Colonic mucosa (tissue), 4 donors: ENCODE results near the gene AGPAT3. TPM values are rescaled to one million over a fixed set of nuclear protein-coding genes. Genes with fewer than 3 reads are reported as not detected.

ENCODE experiments used
- DNase-seq: peaks from one replicate; pipeline ENCODE4 v3.0.0-alpha.2; 2020
- H3K27ac ChIP-seq: fragments of 200-600 bp; one replicate; pipeline ENCODE4 v1.8.0; 2021
- H3K27me3 ChIP-seq: fragments of 200-600 bp; one replicate; pipeline ENCODE4 v1.8.0; 2021
- H3K36me3 ChIP-seq: fragments of 200-600 bp; one replicate; pipeline ENCODE4 v1.8.0; 2021
- H3K4me1 ChIP-seq: fragments of 200-600 bp; one replicate; pipeline ENCODE4 v1.8.0; 2021; ENCODE audit warnings: mild to moderate bottlenecking
- H3K4me3 ChIP-seq: fragments of 200-600 bp; one replicate; pipeline ENCODE4 v1.8.0; 2021
- H3K9ac ChIP-seq, 2 donors: one replicate each; pipeline ENCODE4 v1.7.0; 2013; ENCODE audit warnings: control low read depth in 2 of 2, low read depth in 2 of 2, low read length in 2 of 2
- H3K9me3 ChIP-seq: fragments of 200-600 bp; one replicate; pipeline ENCODE4 v1.8.0; 2021
- CTCF ChIP-seq: fragments of 200-600 bp; IDR thresholded peaks from one replicate; pipeline ENCODE4 v1.8.0; 2022; ENCODE audit warnings: antibody characterized with exemption, mild to moderate bottlenecking
- intact Hi-C: fragments of 100-400 bp; cut with DNase I; formaldehyde crosslinking; loops from one replicate; pipeline ENCODE4 v1.14.1; 2022
- total RNA-seq, 2 donors: library from RNA; stranded (reverse); fragmentation: NEBNext Ultra II Directional in 1 of 2; extraction: Animal tissue kit (Norgen Biotek cat#: 25700) in 1 of 2; gene quantifications; one replicate each; pipeline ENCODE4 v1.2.1, GENCODE V29; 2021
- donor health status: healthy.
- donor health status: DM: no; HTN: no; CAD: no.
- donor health status: DM: no; HTN: no; CAD: no.

AGPAT3 gene
- total RNA-seq, 2 donors from 2014 or later: 82.2 to 101 TPM

DNA sequence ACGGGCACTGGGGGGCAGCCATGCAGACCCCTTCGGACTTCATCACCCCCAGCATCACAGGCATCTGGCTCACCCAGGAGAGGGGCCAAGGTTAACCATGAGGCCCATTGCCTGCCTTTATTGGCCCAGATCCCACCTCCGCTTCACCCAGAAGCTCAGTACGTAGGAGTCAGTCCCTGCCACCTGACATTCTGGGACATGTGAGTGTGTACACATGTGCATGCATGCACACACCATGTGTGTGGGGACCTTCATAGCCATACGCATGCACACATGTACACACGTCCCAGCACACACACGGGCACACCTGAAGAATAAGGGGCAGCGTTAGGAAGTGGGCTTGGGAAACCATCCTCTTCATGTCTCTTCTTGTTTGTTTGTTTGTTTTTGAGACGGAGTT, 123.0 kb downstream of the AGPAT3 start:
- intact Hi-C loops: no loop called here
- Histone ChIP-seq H3K27me3 (no peaks in the 10 kb centered on the region), H3K9ac (no peak overlapping the region), H3K27ac (no peak overlapping the region), H3K4me3 (no peak overlapping the region), H3K36me3 (no peaks in the 10 kb centered on the region), H3K4me1 (no peaks in the 10 kb centered on the region), H3K9me3 (no peaks in the 10 kb centered on the region)
- TF ChIP-seq CTCF: no peak
- no peak for DNase-seq

GRCh38 chr21:43988506-43989230, 123.6 kb downstream of the AGPAT3 start:
- Histone ChIP-seq H3K9ac (no peak overlapping the region), H3K27ac (no peak overlapping the region), H3K36me3 (no peaks in the 10 kb centered on the region), H3K4me1 (no peaks in the 10 kb centered on the region), H3K4me3 (no peak overlapping the region), H3K27me3 (no peaks in the 10 kb centered on the region), H3K9me3 (no peaks in the 10 kb centered on the region)
- no peak for DNase-seq
- TF ChIP-seq CTCF: no peak
- intact Hi-C loops: no loop called here

- Histone ChIP-seq H3K27me3 (no peaks in the 10 kb centered on the region), H3K4me3 (no peak overlapping the region), H3K27ac (no peak overlapping the region), H3K36me3 (no peaks in the 10 kb centered on the region), H3K9me3 (no peaks in the 10 kb centered on the region), H3K9ac (no peak overlapping the region), H3K4me1 (no peaks in the 10 kb centered on the region)
- intact Hi-C loops: no loop called here
- no peak for TF ChIP-seq CTCF
- no peak for DNase-seq
These were observed 124.4 kb downstream of the AGPAT3 start for GRCh38 chr21:43989401-43989800.

- Histone ChIP-seq H3K36me3 (no peaks in the 10 kb centered on the region), H3K4me1 (no peaks in the 10 kb centered on the region), H3K9me3 (no peaks in the 10 kb centered on the region), H3K9ac (no peak overlapping the region), H3K4me3 (no peak overlapping the region), H3K27me3 (no peaks in the 10 kb centered on the region), H3K27ac (no peak overlapping the region)
- intact Hi-C loops: no loop called here
- TF ChIP-seq CTCF: no peak
- DNase-seq: no peak
These were observed 126.5 kb downstream of the AGPAT3 start for GRCh38 chr21:43991447-43991991.

GRCh38 chr21:43992121-43992520, 127.1 kb downstream of the AGPAT3 start:
- no peaks in the 10 kb centered on the region for H3K27me3 ChIP-seq
- H3K9ac ChIP-seq: no peak overlapping the region
- TF ChIP-seq CTCF: no peak
- intact Hi-C loops: no loop called here
- DNase-seq: no peak
- H3K4me3 ChIP-seq: no peak overlapping the region
- no peaks in the 10 kb centered on the region for H3K36me3 ChIP-seq
- H3K27ac ChIP-seq: no peak overlapping the region
- H3K4me1 ChIP-seq: no peaks in the 10 kb centered on the region
- no peaks in the 10 kb centered on the region for H3K9me3 ChIP-seq
